Right atrium auricular region (tissue), 2 donors: Measurements from ENCODE around the gene NAV2. TPM values are rescaled to one million over a fixed set of nuclear protein-coding genes. Genes with fewer than 3 reads are reported as not detected.

Experiments
- DNase-seq: peaks from one replicate; pipeline ENCODE4 v3.0.0-alpha.2; 2019; ENCODE audit warnings: low spot score
- H3K27ac ChIP-seq, 2 donors: fragments of 200-600 bp; sonication (generic); 1 replicate in 1 of 2; 2 replicates in 1 of 2; pipeline ENCODE4 v1.5.1; 2016 to 2019
- H3K27me3 ChIP-seq, 2 donors: fragments of 200-600 bp; sonication (generic); one replicate each; pipeline versions ENCODE4 v1.5.1 to v1.6.0; 2017 to 2019
- H3K36me3 ChIP-seq: fragments of 200-600 bp; sonication (generic); one replicate; pipeline ENCODE4 v1.5.1; 2016
- H3K4me1 ChIP-seq, 2 donors: fragments of 200-600 bp; sonication (generic); one replicate each; pipeline versions ENCODE4 v1.5.1 to v1.6.0; 2017 to 2019
- H3K4me3 ChIP-seq, 2 donors: fragments of 200-600 bp; sonication (generic); 1 replicate in 1 of 2; 2 replicates in 1 of 2; pipeline ENCODE4 v1.5.1; 2017 to 2019; ENCODE audit warnings: mild to moderate bottlenecking in 1 of 2, moderate library complexity in 1 of 2
- H3K9me3 ChIP-seq, 2 donors: fragments of 200-600 bp; sonication (generic); one replicate each; pipeline ENCODE4 v1.5.1; 2019
- total RNA-seq, 2 donors: library from RNA; depleted of rRNA; stranded (reverse); fragments of >200 nt; gene quantifications; one replicate each; pipeline ENCODE4 v1.1.0, GENCODE V29; 2016
- TF ChIP-seq, protein P1 (sequence below), 2 donors: fragments of 200-600 bp; sonication (generic); IDR thresholded peaks; one replicate each; pipeline ENCODE4 v1.5.1; 2019; ENCODE audit warnings: antibody characterized with exemption in 2 of 2

NAV2 gene
- total RNA-seq, 2 donors from 2014 or later = 11.4 to 19.2 TPM

DNA sequence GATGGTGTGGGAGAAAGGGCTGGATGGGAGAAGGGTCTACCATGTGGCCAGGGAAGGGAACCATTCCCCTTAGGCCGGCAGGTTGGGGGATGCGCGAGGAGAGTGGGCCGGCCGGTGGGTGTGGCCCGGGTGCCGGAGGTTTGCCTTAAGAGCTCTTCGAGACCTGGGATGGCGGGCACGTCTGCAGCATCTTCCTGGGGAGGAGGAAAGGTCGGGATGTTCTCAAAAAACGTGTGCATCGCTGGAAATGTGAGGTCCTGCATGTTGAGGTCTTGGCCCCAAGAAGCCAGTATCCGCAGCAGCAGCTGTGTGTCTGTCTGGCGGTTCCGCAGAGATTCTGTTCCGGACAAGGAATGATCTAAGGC lies 1.4 kb downstream of the NAV2 start:
- Histone ChIP-seq H3K4me3 (peak overlapping the region; percentile 69 to 80), H3K27ac (peak overlapping the region; percentile 95 to 96), H3K4me1 (peaks cover 0 to 64% of the 10 kb centered on the region in 2 donors), H3K9me3 (no peaks in the 10 kb centered on the region), H3K36me3 (no peaks in the 10 kb centered on the region), H3K27me3 (no peaks in the 10 kb centered on the region)
- DNase-seq = no peak
- TF ChIP-seq, protein P1, sequence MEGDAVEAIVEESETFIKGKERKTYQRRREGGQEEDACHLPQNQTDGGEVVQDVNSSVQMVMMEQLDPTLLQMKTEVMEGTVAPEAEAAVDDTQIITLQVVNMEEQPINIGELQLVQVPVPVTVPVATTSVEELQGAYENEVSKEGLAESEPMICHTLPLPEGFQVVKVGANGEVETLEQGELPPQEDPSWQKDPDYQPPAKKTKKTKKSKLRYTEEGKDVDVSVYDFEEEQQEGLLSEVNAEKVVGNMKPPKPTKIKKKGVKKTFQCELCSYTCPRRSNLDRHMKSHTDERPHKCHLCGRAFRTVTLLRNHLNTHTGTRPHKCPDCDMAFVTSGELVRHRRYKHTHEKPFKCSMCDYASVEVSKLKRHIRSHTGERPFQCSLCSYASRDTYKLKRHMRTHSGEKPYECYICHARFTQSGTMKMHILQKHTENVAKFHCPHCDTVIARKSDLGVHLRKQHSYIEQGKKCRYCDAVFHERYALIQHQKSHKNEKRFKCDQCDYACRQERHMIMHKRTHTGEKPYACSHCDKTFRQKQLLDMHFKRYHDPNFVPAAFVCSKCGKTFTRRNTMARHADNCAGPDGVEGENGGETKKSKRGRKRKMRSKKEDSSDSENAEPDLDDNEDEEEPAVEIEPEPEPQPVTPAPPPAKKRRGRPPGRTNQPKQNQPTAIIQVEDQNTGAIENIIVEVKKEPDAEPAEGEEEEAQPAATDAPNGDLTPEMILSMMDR (IDR thresholded peaks at IDR 0.05) = no peak

DNA sequence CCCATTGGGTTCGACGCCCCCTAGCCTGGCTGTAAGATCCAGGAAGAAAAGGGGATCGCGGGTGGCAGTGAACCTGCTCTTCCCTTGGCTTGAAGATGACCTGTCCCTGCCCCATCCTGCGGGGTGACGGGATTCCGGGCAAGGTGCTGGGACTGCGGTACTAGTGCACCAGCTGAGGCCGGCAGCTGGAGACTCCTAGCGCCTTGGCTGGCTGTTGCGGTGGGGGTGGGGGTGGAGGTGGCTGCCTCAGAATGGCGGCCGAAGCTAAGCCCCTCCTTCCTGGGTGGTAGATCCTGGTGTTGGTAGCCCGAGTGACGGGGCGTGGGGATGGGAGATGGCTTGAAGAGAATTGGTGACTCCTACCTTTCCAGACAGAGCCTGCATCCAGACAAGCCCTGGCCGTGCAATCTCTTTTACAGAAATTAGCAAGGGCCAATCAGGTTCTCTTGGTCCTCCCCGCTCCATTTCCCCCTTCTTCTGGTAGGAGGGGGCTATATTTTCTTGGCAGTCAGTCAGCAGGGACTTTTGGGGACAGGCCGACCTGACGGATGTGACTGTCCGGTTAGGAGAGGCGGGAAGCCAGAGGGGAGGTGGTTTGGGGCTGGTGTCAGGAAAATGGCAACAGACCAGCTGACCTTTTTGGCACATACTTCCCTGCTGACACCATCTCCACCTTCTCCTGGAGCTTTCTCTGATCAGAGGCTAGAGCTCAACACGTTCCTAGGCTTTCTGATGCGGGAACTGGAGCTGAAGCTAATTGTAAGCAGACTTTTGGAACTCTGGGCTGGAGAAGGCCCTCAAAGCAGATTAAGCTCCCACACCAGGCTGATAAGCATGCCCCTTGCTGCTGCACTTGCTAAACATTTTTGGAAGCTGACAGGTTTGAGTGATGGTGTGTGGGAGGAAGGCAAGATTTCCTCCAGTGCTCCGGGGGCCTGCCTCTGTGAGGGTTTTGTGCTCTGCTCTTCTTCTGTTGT lies 2.0 kb downstream of the NAV2 start:
- peaks cover 0 to 64% of the 10 kb centered on the region in 2 donors for H3K4me1 ChIP-seq
- TF ChIP-seq, protein P1 (IDR thresholded peaks at IDR 0.05) = peak in 1 of 2 donors; percentile 8
- peak; percentile 71 for DNase-seq
- H3K4me3 ChIP-seq = peak overlapping the region; percentile 69 to 80
- H3K36me3 ChIP-seq = no peaks in the 10 kb centered on the region
- H3K27me3 ChIP-seq = no peaks in the 10 kb centered on the region
- H3K9me3 ChIP-seq = no peaks in the 10 kb centered on the region
- H3K27ac ChIP-seq = peak overlapping the region; percentile 95 to 96

DNA sequence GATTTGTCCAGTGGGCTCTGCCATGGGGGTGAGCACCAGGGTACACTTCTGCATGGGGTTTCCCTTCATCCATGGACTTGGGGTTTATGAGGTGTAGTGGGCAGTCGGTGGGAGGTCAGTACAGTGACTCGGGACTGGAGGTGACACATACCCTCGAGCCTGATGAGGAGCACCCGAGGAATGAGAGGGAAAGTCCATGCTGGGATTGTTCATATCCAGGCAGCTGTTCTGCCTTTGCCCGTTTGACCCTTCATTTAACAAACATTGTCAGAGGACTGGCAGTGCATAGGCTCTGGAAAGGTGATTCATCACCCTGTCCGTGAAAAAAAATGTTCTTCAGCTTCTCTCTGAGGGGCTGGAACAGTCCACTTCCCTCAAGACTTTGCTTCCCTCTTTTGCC lies 2.7 kb downstream of the NAV2 start:
- Histone ChIP-seq H3K27me3 (no peaks in the 10 kb centered on the region), H3K9me3 (no peaks in the 10 kb centered on the region), H3K4me1 (peaks cover 0 to 71% of the 10 kb centered on the region in 2 donors), H3K36me3 (no peaks in the 10 kb centered on the region), H3K4me3 (peak overlapping the region; percentile 69 to 80), H3K27ac (peak overlapping the region; percentile 95 to 96)
- TF ChIP-seq, protein P1 (IDR thresholded peaks at IDR 0.05) = no peak
- DNase-seq = no peak

DNA sequence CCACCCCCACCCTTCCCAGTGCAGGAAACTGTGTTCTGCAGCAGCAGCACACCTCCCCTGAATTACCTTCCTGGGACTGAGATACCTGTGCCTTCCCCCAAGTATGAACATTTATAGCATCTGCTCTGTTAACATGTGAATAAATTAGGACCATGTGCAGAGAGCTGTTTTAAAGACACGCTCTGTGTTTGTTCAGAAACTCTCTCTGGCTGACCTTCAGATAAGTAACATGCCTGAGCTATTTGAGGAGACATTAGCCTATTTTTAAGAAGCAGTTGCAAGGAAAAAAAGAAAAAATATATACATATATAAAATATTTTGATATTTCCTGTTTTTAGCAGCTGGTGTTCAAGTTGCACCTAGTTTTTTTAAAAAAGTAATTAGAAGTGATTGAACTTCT lies 5.4 kb downstream of the NAV2 start:
- TF ChIP-seq, protein P1 (IDR thresholded peaks at IDR 0.05) = no peak

DNA sequence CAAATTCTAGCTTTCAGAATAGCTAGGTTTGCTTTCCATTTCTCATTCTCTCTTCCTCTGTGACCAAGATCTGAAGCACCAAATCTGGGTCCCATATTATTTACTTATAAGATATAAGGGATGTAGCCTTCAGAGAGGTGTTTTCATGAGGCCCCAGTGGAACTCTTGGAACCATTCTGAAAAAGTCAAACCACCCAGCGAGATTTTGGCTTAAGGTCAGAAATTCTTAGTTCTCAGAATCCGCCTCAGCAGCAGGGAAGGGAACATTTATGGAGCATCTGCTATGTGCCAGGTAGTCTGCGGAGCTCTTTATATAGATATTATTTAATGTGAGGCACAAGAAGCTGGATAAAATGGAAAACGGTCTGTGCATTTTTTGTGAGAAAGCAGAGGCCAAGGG lies 6.3 kb downstream of the NAV2 start:
- no peak for DNase-seq
- no peaks in the 10 kb centered on the region for H3K36me3 ChIP-seq
- H3K4me1 ChIP-seq = peaks cover 0 to 64% of the 10 kb centered on the region in 2 donors
- TF ChIP-seq, protein P1 (IDR thresholded peaks at IDR 0.05) = no peak
- no peaks in the 10 kb centered on the region for H3K27me3 ChIP-seq
- H3K4me3 ChIP-seq = no peak overlapping the region
- H3K27ac ChIP-seq = peak overlapping the region in 1 of 2 donors; percentile 95
- no peaks in the 10 kb centered on the region for H3K9me3 ChIP-seq

More for the DNA sequence above, 5.4 kb downstream of the NAV2 start:
- Histone ChIP-seq H3K4me3 (no peak overlapping the region), H3K4me1 (peaks cover 0 to 63% of the 10 kb centered on the region in 2 donors), H3K27me3 (no peaks in the 10 kb centered on the region), H3K9me3 (no peaks in the 10 kb centered on the region), H3K27ac (peak overlapping the region; percentile 51 to 95), H3K36me3 (no peaks in the 10 kb centered on the region)
- DNase-seq = no peak
